Osteocyte (in vitro differentiated cells): ENCODE data around the gene PTPRC. TPM values are rescaled to one million over a fixed set of nuclear protein-coding genes. Genes with fewer than 3 reads are reported as not detected.

Experiments used
- DNase-seq: peaks from one replicate; pipeline ENCODE4 v3.0.0; 2021; ENCODE audit warnings: mixed read lengths; ENCODE audit not compliant: unreplicated experiment; ENCODE audit errors: extremely low spot score
- H3K27ac Mint-ChIP-seq: one replicate; pipeline ENCODE4 v1.8.0; 2021; ENCODE audit warnings: mild to moderate bottlenecking, mixed read lengths; ENCODE audit not compliant: unreplicated experiment
- H3K27me3 Mint-ChIP-seq: one replicate; pipeline ENCODE4 v1.8.0; 2021; ENCODE audit warnings: mixed read lengths; ENCODE audit not compliant: unreplicated experiment
- H3K36me3 Mint-ChIP-seq: one replicate; pipeline ENCODE4 v1.8.0; 2021; ENCODE audit warnings: mixed read lengths; ENCODE audit not compliant: unreplicated experiment
- H3K4me1 Mint-ChIP-seq: one replicate; pipeline ENCODE4 v1.8.0; 2021; ENCODE audit warnings: mixed read lengths; ENCODE audit not compliant: unreplicated experiment
- H3K4me3 Mint-ChIP-seq: one replicate; pipeline ENCODE4 v1.8.0; 2021; ENCODE audit warnings: mild to moderate bottlenecking, moderate library complexity, mixed read lengths; ENCODE audit not compliant: unreplicated experiment
- H3K9me3 Mint-ChIP-seq: one replicate; pipeline ENCODE4 v1.8.0; 2021; ENCODE audit warnings: mixed read lengths; ENCODE audit not compliant: unreplicated experiment
- CTCF ChIP-seq: fragments of 200-600 bp; sonication (generic); IDR thresholded peaks from 2 replicates; pipeline ENCODE4 v1.5.0; 2021; ENCODE audit warnings: antibody characterized with exemption, mild to moderate bottlenecking, moderate library complexity
- total RNA-seq: library from RNA; stranded (reverse); gene quantifications from 2 replicates; pipeline ENCODE4 v1.2.1, GENCODE V29; 2021

The PTPRC gene
- total RNA-seq, 1 donor from 2014 or later: not detected

GRCh38 chr1:198662821-198663220, 24.0 kb downstream of the PTPRC start:
- no peaks in the 10 kb centered on the region for H3K27me3 Mint-ChIP-seq
- peaks cover 4% of the 10 kb centered on the region for H3K36me3 Mint-ChIP-seq
- H3K4me1 Mint-ChIP-seq: peaks cover 22% of the 10 kb centered on the region
- no peak for DNase-seq
- TF ChIP-seq CTCF: no peak
- no peaks in the 10 kb centered on the region for H3K9me3 Mint-ChIP-seq
- H3K27ac Mint-ChIP-seq: no peak overlapping the region
- H3K4me3 Mint-ChIP-seq: no peak overlapping the region

- peaks cover 4% of the 10 kb centered on the region for H3K36me3 Mint-ChIP-seq
- no peaks in the 10 kb centered on the region for H3K9me3 Mint-ChIP-seq
- no peaks in the 10 kb centered on the region for H3K27me3 Mint-ChIP-seq
- no peak overlapping the region for H3K4me3 Mint-ChIP-seq
- H3K27ac Mint-ChIP-seq: no peak overlapping the region
- no peak for TF ChIP-seq CTCF
- H3K4me1 Mint-ChIP-seq: peaks cover 27% of the 10 kb centered on the region
- DNase-seq: no peak
These were observed 25.4 kb downstream of the PTPRC start for GRCh38 chr1:198664068-198664788.

- Mint-ChIP-seq H3K36me3 (peaks cover 4% of the 10 kb centered on the region), H3K27me3 (no peaks in the 10 kb centered on the region), H3K27ac (peak overlapping the region; percentile 38), H3K9me3 (no peaks in the 10 kb centered on the region), H3K4me1 (peaks cover 35% of the 10 kb centered on the region), H3K4me3 (no peak overlapping the region)
- no peak for DNase-seq
- TF ChIP-seq CTCF: no peak
These were observed 28.3 kb downstream of the PTPRC start for GRCh38 chr1:198667186-198667585.

- Mint-ChIP-seq H3K9me3 (no peaks in the 10 kb centered on the region), H3K4me3 (no peak overlapping the region), H3K36me3 (peaks cover 4% of the 10 kb centered on the region), H3K4me1 (peaks cover 36% of the 10 kb centered on the region), H3K27ac (peak overlapping the region; percentile 71), H3K27me3 (no peaks in the 10 kb centered on the region)
- no peak for DNase-seq
- no peak for TF ChIP-seq CTCF
These were observed 29.0 kb downstream of the PTPRC start for GRCh38 chr1:198667807-198668206.

GRCh38 chr1:198669023-198669698, 30.3 kb downstream of the PTPRC start:
- H3K9me3 Mint-ChIP-seq: no peaks in the 10 kb centered on the region
- H3K36me3 Mint-ChIP-seq: peaks cover 4% of the 10 kb centered on the region
- no peak overlapping the region for H3K4me3 Mint-ChIP-seq
- no peaks in the 10 kb centered on the region for H3K27me3 Mint-ChIP-seq
- H3K27ac Mint-ChIP-seq: peak overlapping the region; percentile 87
- no peak for TF ChIP-seq CTCF
- H3K4me1 Mint-ChIP-seq: peaks cover 39% of the 10 kb centered on the region
- no peak for DNase-seq
